ENCODE results near the gene LAMA2. TPM values are rescaled to one million over a fixed set of nuclear protein-coding genes. Genes with fewer than 3 reads are reported as not detected.

Gene LAMA2
- total RNA-seq, 1 donor from 2014 or later = 0.47 TPM

DNA sequence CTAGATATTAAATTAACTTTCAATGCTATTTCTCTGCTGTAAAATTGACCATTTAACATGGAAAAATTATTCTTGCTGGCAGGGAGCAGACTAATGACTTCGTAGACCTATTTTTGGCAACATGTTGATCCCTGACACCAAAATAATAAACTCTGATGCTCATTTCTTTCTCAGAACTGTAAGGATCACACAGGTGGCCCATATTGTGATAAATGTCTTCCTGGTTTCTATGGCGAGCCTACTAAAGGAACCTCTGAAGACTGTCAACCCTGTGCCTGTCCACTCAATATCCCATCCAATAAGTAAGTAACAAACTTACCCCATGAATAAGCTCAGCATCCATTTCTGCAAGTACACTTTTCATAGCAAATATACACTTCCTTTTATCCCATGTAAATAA is 387.5 kb downstream of the LAMA2 start:
- Mint-ChIP-seq H3K4me1 (peaks cover 8% of the 10 kb centered on the region), H3K4me3 (no peak overlapping the region)

DNA sequence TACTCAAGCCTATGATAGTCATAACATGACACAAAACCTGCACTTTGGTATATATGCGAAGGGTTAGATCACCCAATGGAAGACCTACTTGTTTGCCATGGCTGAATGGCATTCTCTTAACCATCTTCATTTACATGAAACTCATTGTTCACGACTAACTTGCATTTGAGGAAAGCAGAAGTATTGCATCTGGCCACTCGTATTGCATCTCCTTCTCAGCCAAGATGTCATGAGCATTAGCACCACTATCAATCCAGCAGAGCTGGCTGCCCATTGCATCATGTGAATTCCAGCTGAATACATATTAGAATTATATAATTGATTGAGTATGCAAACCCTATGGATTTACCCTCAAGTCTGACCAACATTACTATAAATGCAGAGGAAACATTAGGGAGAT is 390.2 kb downstream of the LAMA2 start:
- Mint-ChIP-seq H3K27me3 (ENCODE audit: low read depth) (no peaks in the 10 kb centered on the region), H3K27ac (ENCODE audit: unreplicated experiment) (no peak overlapping the region), H3K4me1 (peaks cover 8% of the 10 kb centered on the region), H3K9me3 (no peaks in the 10 kb centered on the region), H3K36me3 (ENCODE audit: low read depth) (no peaks in the 10 kb centered on the region), H3K4me3 (no peak overlapping the region)
- DNase-seq (ENCODE audit: low read depth, low spot score) = no peak
- TF ChIP-seq, protein P1, sequence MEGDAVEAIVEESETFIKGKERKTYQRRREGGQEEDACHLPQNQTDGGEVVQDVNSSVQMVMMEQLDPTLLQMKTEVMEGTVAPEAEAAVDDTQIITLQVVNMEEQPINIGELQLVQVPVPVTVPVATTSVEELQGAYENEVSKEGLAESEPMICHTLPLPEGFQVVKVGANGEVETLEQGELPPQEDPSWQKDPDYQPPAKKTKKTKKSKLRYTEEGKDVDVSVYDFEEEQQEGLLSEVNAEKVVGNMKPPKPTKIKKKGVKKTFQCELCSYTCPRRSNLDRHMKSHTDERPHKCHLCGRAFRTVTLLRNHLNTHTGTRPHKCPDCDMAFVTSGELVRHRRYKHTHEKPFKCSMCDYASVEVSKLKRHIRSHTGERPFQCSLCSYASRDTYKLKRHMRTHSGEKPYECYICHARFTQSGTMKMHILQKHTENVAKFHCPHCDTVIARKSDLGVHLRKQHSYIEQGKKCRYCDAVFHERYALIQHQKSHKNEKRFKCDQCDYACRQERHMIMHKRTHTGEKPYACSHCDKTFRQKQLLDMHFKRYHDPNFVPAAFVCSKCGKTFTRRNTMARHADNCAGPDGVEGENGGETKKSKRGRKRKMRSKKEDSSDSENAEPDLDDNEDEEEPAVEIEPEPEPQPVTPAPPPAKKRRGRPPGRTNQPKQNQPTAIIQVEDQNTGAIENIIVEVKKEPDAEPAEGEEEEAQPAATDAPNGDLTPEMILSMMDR (conservative IDR thresholded peaks at IDR 0.05) = no peak

More for the DNA sequence above, 387.5 kb downstream of the LAMA2 start:
- no peaks in the 10 kb centered on the region for H3K9me3 Mint-ChIP-seq
- no peaks in the 10 kb centered on the region for H3K36me3 Mint-ChIP-seq (ENCODE audit: low read depth)
- no peak overlapping the region for H3K27ac Mint-ChIP-seq (ENCODE audit: unreplicated experiment)
- TF ChIP-seq, protein P1 (conservative IDR thresholded peaks at IDR 0.05) = no peak
- no peak for DNase-seq (ENCODE audit: low read depth, low spot score)
- no peaks in the 10 kb centered on the region for H3K27me3 Mint-ChIP-seq (ENCODE audit: low read depth)

DNA sequence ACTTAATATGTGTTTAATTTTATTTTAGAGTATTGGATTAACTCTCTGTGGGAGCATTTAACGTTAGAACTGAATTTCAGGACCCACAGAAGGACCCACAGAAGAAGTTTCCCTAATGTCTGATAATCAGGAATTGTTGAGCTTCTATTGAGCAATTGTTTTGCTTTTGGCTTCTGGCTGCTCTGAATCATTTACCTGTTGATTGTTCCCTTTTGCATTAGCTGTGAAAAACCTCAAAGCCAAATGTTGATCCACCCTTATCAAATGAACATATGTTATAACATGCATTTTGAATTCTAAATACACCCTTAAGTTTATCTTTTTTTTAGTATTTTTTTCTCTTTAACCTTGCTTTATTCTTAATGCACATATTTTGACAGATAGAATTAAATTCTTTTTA is 393.5 kb downstream of the LAMA2 start:
- Mint-ChIP-seq H3K36me3 (ENCODE audit: low read depth) (no peaks in the 10 kb centered on the region), H3K4me1 (peaks cover 4% of the 10 kb centered on the region), H3K27me3 (ENCODE audit: low read depth) (no peaks in the 10 kb centered on the region), H3K27ac (ENCODE audit: unreplicated experiment) (no peak overlapping the region), H3K9me3 (no peaks in the 10 kb centered on the region), H3K4me3 (no peak overlapping the region)
- TF ChIP-seq, protein P1 (conservative IDR thresholded peaks at IDR 0.05) = no peak
- DNase-seq (ENCODE audit: low read depth, low spot score) = no peak

DNA sequence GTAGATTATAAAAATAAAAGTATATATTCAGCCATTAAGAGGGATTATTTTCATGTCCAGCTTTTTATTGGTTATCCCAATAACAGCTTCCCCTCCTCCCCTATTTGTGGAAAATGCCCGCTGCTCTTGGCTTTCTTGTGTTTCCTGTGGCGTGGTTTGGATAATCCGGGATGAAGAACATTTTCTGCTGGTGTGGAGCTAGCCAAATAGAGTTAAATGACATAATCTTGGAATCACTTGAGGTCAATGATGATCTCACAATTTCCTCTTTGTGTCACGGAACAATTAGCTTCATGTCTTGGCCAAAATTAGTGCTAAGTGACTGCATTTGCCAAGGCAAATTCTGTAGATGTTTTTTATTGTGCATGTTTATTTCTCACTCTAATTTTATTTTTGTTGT is 394.0 kb downstream of the LAMA2 start:
- H3K27ac Mint-ChIP-seq (ENCODE audit: unreplicated experiment) = no peak overlapping the region
- DNase-seq (ENCODE audit: low read depth, low spot score) = no peak

DNA sequence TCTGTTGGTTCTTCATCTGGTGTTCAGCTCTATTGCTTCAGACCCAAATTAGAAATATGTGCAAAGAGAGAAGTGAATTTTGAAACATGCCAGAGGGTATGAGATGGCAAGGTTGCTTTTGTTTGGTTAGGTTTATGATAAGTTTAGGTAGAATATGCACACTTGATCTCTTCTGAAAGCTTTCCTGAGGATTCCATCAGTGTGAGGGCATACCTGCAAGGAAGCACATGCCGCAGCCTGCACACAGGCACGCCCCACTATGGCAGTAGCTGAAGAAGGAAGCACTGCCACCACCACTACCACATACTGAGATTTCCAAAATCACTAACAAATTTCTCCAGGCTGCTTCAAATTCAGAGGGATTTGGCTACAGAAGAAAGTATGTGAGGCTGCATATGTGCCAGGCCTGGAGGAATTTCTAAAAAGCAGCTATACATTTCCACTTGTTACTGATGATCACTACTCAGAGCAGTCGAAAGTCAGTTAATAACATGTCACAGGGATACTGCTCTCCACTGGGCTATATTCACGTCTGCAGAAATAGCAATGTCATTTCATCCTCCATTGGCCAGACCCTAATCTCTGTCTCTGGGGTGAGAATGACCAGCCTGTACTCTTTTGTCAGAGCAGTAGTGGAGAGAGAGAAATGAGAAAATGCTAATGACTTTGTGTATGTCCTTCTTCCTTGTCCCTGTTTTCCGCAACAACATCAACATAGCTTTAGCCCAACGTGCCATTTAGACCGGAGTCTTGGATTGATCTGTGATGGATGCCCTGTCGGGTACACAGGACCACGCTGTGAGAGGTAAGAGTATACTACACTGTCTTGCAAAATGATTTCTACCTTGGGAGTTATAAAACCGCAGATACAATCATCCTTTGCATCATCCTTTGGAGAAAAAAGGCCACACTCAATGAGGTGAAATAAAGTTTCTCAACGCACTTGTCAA is 396.7 kb downstream of the LAMA2 start:
- no peak overlapping the region for H3K27ac Mint-ChIP-seq (ENCODE audit: unreplicated experiment)
- no peak for DNase-seq (ENCODE audit: low read depth, low spot score)
- H3K36me3 Mint-ChIP-seq (ENCODE audit: low read depth) = no peaks in the 10 kb centered on the region
- no peaks in the 10 kb centered on the region for H3K27me3 Mint-ChIP-seq (ENCODE audit: low read depth)
- no peak overlapping the region for H3K4me3 Mint-ChIP-seq
- H3K9me3 Mint-ChIP-seq = no peaks in the 10 kb centered on the region
- peaks cover 6% of the 10 kb centered on the region for H3K4me1 Mint-ChIP-seq
- TF ChIP-seq, protein P1 (conservative IDR thresholded peaks at IDR 0.05) = no peak

More for the DNA sequence above, 394.0 kb downstream of the LAMA2 start:
- TF ChIP-seq, protein P1 (conservative IDR thresholded peaks at IDR 0.05) = no peak
- Mint-ChIP-seq H3K27me3 (ENCODE audit: low read depth) (no peaks in the 10 kb centered on the region), H3K36me3 (ENCODE audit: low read depth) (no peaks in the 10 kb centered on the region), H3K9me3 (no peaks in the 10 kb centered on the region), H3K4me3 (no peak overlapping the region), H3K4me1 (peaks cover 4% of the 10 kb centered on the region)
